GM12878 (cell line): ENCODE measurements around the gene ANKRD24. TPM values are rescaled to one million over a fixed set of nuclear protein-coding genes. Genes with fewer than 3 reads are reported as not detected.
"Not testable (repeated sequence)": the region's sequence is repeated elsewhere in the genome, so short reads cannot be mapped to it uniquely, and the experiment has no call there.

ENCODE experiments used
- ATAC-seq: fragments of 200-7000 bp; cut with Tn5 transposase; 3 replicates; pipeline ENCODE4 v1.9.1; 2020; ENCODE audit warnings: mild to moderate bottlenecking, moderate library complexity
- BruUV-seq: library from RNA; stranded (reverse); fragments of 400-500 nt; replicated peaks from 2 replicates; lab custom pipeline; 2021; lab: Mats Ljungman, UMichigan
- CTCF ChIA-PET: fragments of 300-600 bp; sonication (Branson Sonifier 250); formaldehyde crosslinking; extraction: SDS; loops from one replicate; lab custom pipeline; 2021; ENCODE audit warnings: inconsistent platforms; lab: Yijun Ruan, JAX
- POLR2A ChIA-PET: fragments of 350-600 bp; formaldehyde crosslinking; extraction: SDS; loops from one replicate; lab custom pipeline; 2021; ENCODE audit warnings: inconsistent platforms; lab: Charles Lee
- RAD21 ChIA-PET: fragments of 300-600 bp; sonication (Branson Sonifier 250); formaldehyde crosslinking; loops from one replicate; lab custom pipeline; 2023; ENCODE audit warnings: antibody characterized with exemption; ENCODE audit not compliant: unreplicated experiment; lab: Charles Lee
- SMC1A ChIA-PET: fragments of 300-600 bp; sonication (Branson Sonifier 250); formaldehyde crosslinking; loops from one replicate; lab custom pipeline; 2023; ENCODE audit not compliant: unreplicated experiment, uncharacterized antibody; lab: Charles Lee
- DNase-seq: peaks from one replicate; pipeline ENCODE4 v3.0.0-alpha.2; 2011; ENCODE audit warnings: low read depth, low spot score
- FAIRE-seq: peaks from 3 replicates; lab custom pipeline; 2011; peaks lifted over from hg19 to GRCh38; lab: Jason Lieb, UNC
- H2AFZ ChIP-seq: 2 replicates; pipeline ENCODE4 v1.6.0; 2011; ENCODE audit warnings: low read depth, low read length, control low read depth; ENCODE audit not compliant: control insufficient read depth
- H3K27ac ChIP-seq: 2 replicates; pipeline ENCODE4 v1.5.1; 2011; ENCODE audit warnings: control low read depth; ENCODE audit not compliant: control insufficient read depth, insufficient read depth
- H3K27me3 ChIP-seq, 2 experiments: replicated peaks in 1 of 2; 2 replicates each; pipeline versions ENCODE4 v1.6.0 to v1.6.1; 2011; ENCODE audit warnings: low read length in 1 of 2; ENCODE audit not compliant: control insufficient read depth in 2 of 2, insufficient read depth in 2 of 2
- H3K36me3 ChIP-seq, 2 experiments: 2 replicates each; pipeline ENCODE4 v1.5.1; 2011; ENCODE audit warnings: low read length in 1 of 2; ENCODE audit not compliant: control insufficient read depth in 2 of 2, insufficient read depth in 2 of 2
- H3K4me1 ChIP-seq: 2 replicates; pipeline ENCODE4 v1.6.1; 2011; ENCODE audit warnings: mild to moderate bottlenecking, low read length, moderate library complexity, mixed read lengths; ENCODE audit not compliant: control insufficient read depth, insufficient read depth
- H3K4me2 ChIP-seq: 2 replicates; pipeline ENCODE4 v1.6.0; 2011; ENCODE audit warnings: control low read depth; ENCODE audit not compliant: control insufficient read depth, insufficient read depth
- H3K4me3 ChIP-seq: fragments of 200-600 bp; sonication (generic); 2 replicates; pipeline ENCODE4 v1.5.1; 2016
- H3K79me2 ChIP-seq: 2 replicates; pipeline ENCODE4 v1.6.0; 2011; ENCODE audit warnings: low read length; ENCODE audit not compliant: control insufficient read depth, insufficient read depth
- H3K9ac ChIP-seq: 2 replicates; pipeline ENCODE4 v1.8.0; 2011; ENCODE audit warnings: low read length, control low read depth, mixed read lengths; ENCODE audit not compliant: control insufficient read depth, insufficient read depth
- H3K9me3 ChIP-seq: replicated peaks from 3 replicates; pipeline ENCODE4 v1.5.1; 2011; ENCODE audit warnings: mild to moderate bottlenecking, low read length; ENCODE audit not compliant: control insufficient read depth, insufficient read depth
- H4K20me1 ChIP-seq: 2 replicates; pipeline ENCODE4 v1.6.0; 2011; ENCODE audit not compliant: control insufficient read depth, insufficient read depth
- BMI1 ChIP-seq: fragments of 450-650 bp; IDR thresholded peaks from 2 replicates; pipeline ENCODE4 v1.6.1; 2016; ENCODE audit warnings: mild to moderate bottlenecking, moderate library complexity, borderline replicate concordance
- CHD4 ChIP-seq: fragments of 200-600 bp; sonication (generic); IDR thresholded peaks from 2 replicates; pipeline ENCODE4 v1.6.1; 2016; ENCODE audit warnings: mild to moderate bottlenecking
- GABPA ChIP-seq: IDR thresholded peaks from 2 replicates; pipeline ENCODE4 v1.6.1; 2014; ENCODE audit warnings: antibody characterized with exemption, low read depth, mild to moderate bottlenecking, inconsistent platforms
- GATAD2B ChIP-seq: fragments of 450-650 bp; conservative IDR thresholded peaks from 2 replicates; pipeline ENCODE4 v1.6.1; 2017; ENCODE audit warnings: low read depth, mild to moderate bottlenecking, moderate library complexity
- MEF2B ChIP-seq: fragments of 450-650 bp; IDR thresholded peaks from 2 replicates; pipeline ENCODE4 v1.6.1; 2018; ENCODE audit warnings: mild to moderate bottlenecking, moderate library complexity; ENCODE audit not compliant: partially characterized antibody, poor library complexity, severe bottlenecking
- POLR2AphosphoS2 ChIP-seq: IDR thresholded peaks from 2 replicates; pipeline ENCODE4 v1.6.1; 2011; ENCODE audit warnings: low read depth, mild to moderate bottlenecking, low read length, improper control_type of control experiment, moderate library complexity
- RFX5 ChIP-seq: IDR thresholded peaks from 2 replicates; pipeline ENCODE4 v1.6.1; 2011; ENCODE audit warnings: low read depth, low read length, improper control_type of control experiment
- SKIL ChIP-seq: fragments of 450-650 bp; IDR thresholded peaks from 2 replicates; pipeline ENCODE4 v1.6.1; 2017; ENCODE audit warnings: mild to moderate bottlenecking, low read depth, inconsistent platforms; ENCODE audit not compliant: poor library complexity, severe bottlenecking
- SUZ12 ChIP-seq: fragments of 200-600 bp; sonication (generic); IDR thresholded peaks from one replicate; pipeline ENCODE4 v1.6.1; 2018; ENCODE audit warnings: antibody characterized with exemption, mild to moderate bottlenecking; ENCODE audit not compliant: unreplicated experiment
- ZBTB33 ChIP-seq: fragments of 450-650 bp; IDR thresholded peaks from 2 replicates; pipeline ENCODE4 v1.6.1; 2017; ENCODE audit warnings: mild to moderate bottlenecking
- ZSCAN29 ChIP-seq: fragments of 450-650 bp; IDR thresholded peaks from 2 replicates; pipeline ENCODE4 v1.6.1; 2017; ENCODE audit warnings: mild to moderate bottlenecking, moderate library complexity
- WGBS: methylation state at CpG from one replicate; pipeline ENCODE4 v1.1.6; 2016; ENCODE audit warnings: low lambda C conversion rate; ENCODE audit not compliant: insufficient replicate concordance, insufficient coverage; ENCODE audit errors: missing lambda C conversion rate; 5-methylcytosine and 5-hydroxymethylcytosine counted together
- in situ Hi-C: fragments of 300-500 bp; cut with MboI; formaldehyde crosslinking; loops from 9 replicates; pipeline ENCODE4 v1.14.3; 2018; ENCODE audit warnings: mixed read lengths
- intact Hi-C: fragments of 100-400 bp; cut with micrococcal nuclease; formaldehyde crosslinking; loops from one replicate; pipeline ENCODE4 v1.14.2; 2022; ENCODE audit not compliant: unreplicated experiment
- polyA plus RNA-seq, 11 experiments: library from polyadenylated mRNA; depleted of rRNA in 4 of 11; unstranded in 6 of 11; stranded (reverse) in 5 of 11; fragments of >200 nt; fragmentation: Nextera tagmentation in 4 of 11; fragmentation: Illumina TruSeq in 1 of 11; extraction: Ambion mirVana in 4 of 11; extraction: Trizol in 1 of 11; gene quantifications; 1 replicate in 1 of 11; 2 replicates in 10 of 11; pipeline versions ENCODE4 v1.2.1 to v1.2.3, GENCODE V29; 2011 to 2016; ENCODE audit warnings: inconsistent platforms in 2 of 11, missing spikeins in 2 of 11, low read depth in 1 of 11
- total RNA-seq, 4 experiments: library from RNA; depleted of rRNA in 3 of 4; stranded (reverse); fragments of >200 nt in 3 of 4; fragmentation: Illumina TruSeq in 1 of 4; extraction: Trizol in 1 of 4; gene quantifications; 2 replicates each; pipeline versions ENCODE4 v1.2.1 to v1.2.3, GENCODE V29; 2013 to 2021

The ANKRD24 gene
- total and polyA plus RNA-seq, 10 of the 15 experiments (the other 5 are each of a cell fraction or from before 2014, with no cell fraction given) = 0.02 to 0.59 (median 0.35) TPM; not detected in 1

GRCh38 chr19:4134351-4134750 lies 48.1 kb upstream of the ANKRD24 start (continued):
- TF ChIP-seq CHD4 = no peak
- TF ChIP-seq POLR2AphosphoS2 = no peak
- no peak for TF ChIP-seq BMI1
- no peak for TF ChIP-seq GATAD2B

- SMC1A ChIA-PET = interaction anchor here (1.7 kb wide), 1 partner anchor 150 kb away, joined by 6 read pairs; the partner anchor contains the start of gene EEF2
- H3K27ac ChIP-seq, H3K4me3 ChIP-seq, in situ Hi-C loops, H3K9me3 ChIP-seq, H3K9ac ChIP-seq, H2AFZ ChIP-seq, CTCF ChIA-PET, H3K27me3 ChIP-seq, H3K79me2 ChIP-seq, H3K4me2 ChIP-seq, H3K36me3 ChIP-seq, DNase-seq, H4K20me1 ChIP-seq, H3K4me1 ChIP-seq, FAIRE-seq, ATAC-seq, RAD21 ChIA-PET, intact Hi-C loops, POLR2A ChIA-PET, BruUV-seq: not testable (repeated sequence)
- WGBS = 81% methylated on average over 7 of the region's 9 CpGs
Measured at GRCh38 chr19:4135386-4135785, 47.1 kb upstream of the ANKRD24 start.

- in situ Hi-C loops = no loop called here
- RAD21 ChIA-PET = no interaction called here
- no peak for TF ChIP-seq SUZ12
- no peak for TF ChIP-seq ZSCAN29
- no peak for TF ChIP-seq CHD4
- no peak for TF ChIP-seq MEF2B
- TF ChIP-seq GABPA = no peak
- TF ChIP-seq RFX5 = no peak
- TF ChIP-seq SKIL = no peak
- TF ChIP-seq ZBTB33 = no peak
Measured at GRCh38 chr19:4136680-4137088, 45.8 kb upstream of the ANKRD24 start.

More at GRCh38 chr19:4136680-4137088, 45.8 kb upstream of the ANKRD24 start:
- Histone ChIP-seq H4K20me1 (no peaks in the 10 kb centered on the region), H2AFZ (no peak overlapping the region), H3K36me3 (no peaks in the 10 kb centered on the region), H3K4me1 (peaks cover 4% of the 10 kb centered on the region; the same call in 1 of the 2 replicates), H3K4me2 (no peak overlapping the region), H3K27ac (no peak overlapping the region), H3K27me3 (no peaks in the 10 kb centered on the region), H3K79me2 (no peaks in the 10 kb centered on the region), H3K9ac (no peak overlapping the region), H3K4me3 (no peak overlapping the region), H3K9me3 (no peaks in the 10 kb centered on the region)
- no peak for DNase-seq
- POLR2A ChIA-PET = no interaction called here
- CTCF ChIA-PET = interaction anchor here (0.7 kb wide), 1 partner anchor 17 kb away, joined by 3 read pairs; no protein-coding TSS in a partner anchor
- 75% methylated on average over 8 of the region's 8 CpGs for WGBS
- FAIRE-seq = no peak
- intact Hi-C loops = no loop called here
- BruUV-seq = no TSS peak
- no peak for ATAC-seq
- SMC1A ChIA-PET = interaction anchor here (1.0 kb wide), 1 partner anchor 22 kb away, joined by 3 read pairs; no protein-coding TSS in a partner anchor
